Peyer's patch (tissue), 4 donors: ENCODE results near the gene CBX4.

ENCODE experiments used
- CTCF ChIP-seq, 6 experiments: fragments of 450-650 bp in 4 of 6; fragments of 200-600 bp in 2 of 6; sonication (generic) in 1 of 6; IDR thresholded peaks; one replicate each; pipeline ENCODE4 v1.5.1; 2017 to 2019; ENCODE audit warnings: antibody characterized with exemption in 6 of 6, mild to moderate bottlenecking in 3 of 6, moderate library complexity in 1 of 6
- POLR2A ChIP-seq, 2 donors: fragments of 450-650 bp; IDR thresholded peaks; one replicate each; pipeline ENCODE4 v1.5.1; 2017; ENCODE audit warnings: antibody characterized with exemption in 2 of 2, mild to moderate bottlenecking in 2 of 2, moderate library complexity in 2 of 2

GRCh38 chr17:79792341-79792871 is 46.8 kb downstream of the CBX4 start:
- TF ChIP-seq CTCF (IDR thresholded peaks at IDR 0.05) (no peak), POLR2A (IDR thresholded peaks at IDR 0.05) (no peak)
